Measurements from ENCODE around the gene CTSC. TPM values are rescaled to one million over a fixed set of nuclear protein-coding genes. Genes with fewer than 3 reads are reported as not detected.

Gene CTSC
- total RNA-seq, 2 donors from 2014 or later, result 15.5 to 33.6 TPM

- no peak for TF ChIP-seq CTCF (IDR thresholded peaks at IDR 0.05)
- Histone ChIP-seq H3K4me3 (no peak overlapping the region), H3K27ac (no peak overlapping the region), H3K4me1 (peaks cover 0 to 16% of the 10 kb centered on the region in 2 donors), H3K9me3 (no peaks in the 10 kb centered on the region), H3K36me3 (no peaks in the 10 kb centered on the region), H3K27me3 (no peaks in the 10 kb centered on the region)
- DNase-seq (ENCODE audit: low spot score), result no peak
These were observed 56.7 kb downstream of the CTSC start for GRCh38 chr11:88280673-88281316.

GRCh38 chr11:88277349-88277915 is 60.1 kb downstream of the CTSC start:
- Histone ChIP-seq H3K4me1 (peaks cover 0 to 8% of the 10 kb centered on the region in 2 donors), H3K27me3 (no peaks in the 10 kb centered on the region), H3K36me3 (no peaks in the 10 kb centered on the region), H3K4me3 (no peak overlapping the region), H3K27ac (no peak overlapping the region), H3K9me3 (no peaks in the 10 kb centered on the region)
- DNase-seq (ENCODE audit: low spot score), result no peak
- TF ChIP-seq CTCF (IDR thresholded peaks at IDR 0.05), result no peak

DNA sequence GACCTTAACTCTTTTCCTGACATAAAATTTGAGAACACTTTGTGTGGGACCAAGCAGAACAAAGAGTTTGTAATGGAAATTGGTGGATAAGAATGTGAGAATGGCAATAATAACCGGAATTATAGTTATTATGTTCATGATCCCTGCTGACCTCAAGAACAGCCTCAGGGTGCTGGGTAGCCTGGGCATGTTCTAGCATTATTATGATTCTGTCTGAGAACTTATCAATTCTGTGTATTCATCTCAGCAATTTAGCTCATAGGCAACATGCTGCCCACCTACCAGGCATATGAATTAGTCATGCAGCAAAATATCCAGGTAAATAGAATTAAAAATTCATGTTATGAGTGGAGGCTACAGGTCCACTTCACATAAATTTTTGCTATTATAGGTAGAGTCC is 61.9 kb downstream of the CTSC start:
- DNase-seq (ENCODE audit: low spot score), result no peak
- Histone ChIP-seq H3K36me3 (no peaks in the 10 kb centered on the region), H3K27me3 (no peaks in the 10 kb centered on the region), H3K9me3 (no peaks in the 10 kb centered on the region), H3K27ac (no peak overlapping the region), H3K4me1 (no peaks in the 10 kb centered on the region), H3K4me3 (no peak overlapping the region)
- TF ChIP-seq CTCF (IDR thresholded peaks at IDR 0.05), result no peak

GRCh38 chr11:88266919-88267318 is 70.6 kb downstream of the CTSC start:
- TF ChIP-seq CTCF (IDR thresholded peaks at IDR 0.05), result no peak

DNA sequence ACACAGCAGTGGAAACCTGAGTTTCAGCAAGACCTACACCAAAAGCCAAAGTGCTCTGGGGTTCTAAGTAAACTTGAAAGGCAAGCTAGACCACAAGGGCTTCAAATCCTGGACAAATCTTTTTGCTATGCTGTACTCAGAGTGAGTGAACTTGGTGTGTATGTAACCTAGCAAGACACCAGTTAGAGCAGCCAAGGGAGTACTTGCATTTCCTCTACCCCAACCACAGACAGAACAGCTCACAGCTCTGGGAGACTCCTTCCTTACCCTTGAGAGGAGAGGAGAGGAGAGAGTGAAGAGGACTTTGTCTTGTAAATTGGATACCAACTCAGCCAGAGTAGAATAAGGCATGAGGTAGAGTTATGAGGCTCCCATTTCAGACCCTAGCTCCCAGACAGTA is 71.4 kb downstream of the CTSC start:
- no peak for DNase-seq (ENCODE audit: low spot score)

More at GRCh38 chr11:88266919-88267318, 70.6 kb downstream of the CTSC start:
- no peak for DNase-seq (ENCODE audit: low spot score)
- Histone ChIP-seq H3K36me3 (no peaks in the 10 kb centered on the region), H3K9me3 (no peaks in the 10 kb centered on the region), H3K27me3 (no peaks in the 10 kb centered on the region), H3K4me1 (no peaks in the 10 kb centered on the region), H3K27ac (no peak overlapping the region), H3K4me3 (no peak overlapping the region)

More for the DNA sequence above, 71.4 kb downstream of the CTSC start:
- Histone ChIP-seq H3K4me3 (no peak overlapping the region), H3K4me1 (no peaks in the 10 kb centered on the region), H3K9me3 (no peaks in the 10 kb centered on the region), H3K27ac (no peak overlapping the region), H3K36me3 (no peaks in the 10 kb centered on the region), H3K27me3 (no peaks in the 10 kb centered on the region)
- TF ChIP-seq CTCF (IDR thresholded peaks at IDR 0.05), result no peak

All from right atrium auricular region (tissue), 2 donors.